HCT116 (cell line): ENCODE data around the gene RPL26. TPM values are rescaled to one million over a fixed set of nuclear protein-coding genes. Genes with fewer than 3 reads are reported as not detected.

ENCODE experiments used
- ATAC-seq: fragments of 200-7000 bp; cut with Tn5 transposase; 2 replicates; pipeline ENCODE4 v1.9.1; 2020; ENCODE audit warnings: mild to moderate bottlenecking, moderate library complexity
- BruUV-seq: library from RNA; stranded (reverse); fragments of 400-500 nt; replicated peaks from 2 replicates; lab custom pipeline; 2021; lab: Mats Ljungman, UMichigan
- CTCF ChIA-PET: fragments of 300-600 bp; sonication (Branson Sonifier 250); formaldehyde crosslinking; loops from one replicate; lab custom pipeline; 2021; ENCODE audit warnings: antibody characterized with exemption; lab: Charles Lee
- POLR2A ChIA-PET: fragments of 300-600, 350-600 bp; sonication (Branson Sonifier 250); formaldehyde crosslinking; loops from one replicate; lab custom pipeline; 2021; ENCODE audit warnings: antibody characterized with exemption; lab: Charles Lee
- RAD21 ChIA-PET, 2 experiments: fragments of 300-600 bp; sonication (Branson Sonifier 250); formaldehyde crosslinking; loops; one replicate each; lab custom pipeline; 2023; ENCODE audit warnings: low total read pairs in 2 of 2; ENCODE audit not compliant: uncharacterized antibody in 2 of 2, unreplicated experiment in 2 of 2, low non-redundant PET in 1 of 2; lab: Charles Lee
- DNase-seq: peaks from one replicate; pipeline ENCODE4 v3.0.0-alpha.2; 2010; ENCODE audit warnings: low read depth, low spot score
- H2AFZ ChIP-seq: fragments of 200-600 bp; shearing (Covaris generic), sonication (generic); 2 replicates; pipeline ENCODE4 v1.6.1; 2017; ENCODE audit warnings: low read depth, mixed run types, mixed read lengths, antibody characterized with exemption, low read length; ENCODE audit not compliant: poor library complexity, severe bottlenecking
- H3K27ac ChIP-seq: 2 replicates; pipeline ENCODE4 v1.5.1; 2012; ENCODE audit warnings: low read depth, low read length
- H3K27me3 ChIP-seq: fragments of 200-600 bp; sonication (generic); 2 replicates; pipeline ENCODE4 v1.6.1; 2016; ENCODE audit warnings: mixed run types, low read length, mixed read lengths; ENCODE audit not compliant: insufficient read depth
- H3K36me3 ChIP-seq, 2 experiments: fragments of 200-500 bp in 1 of 2; fragments of 200-600 bp in 1 of 2; sonication (Bioruptor generic) in 1 of 2; sonication (generic) in 1 of 2; 2 replicates each; pipeline versions ENCODE4 v1.5.1 to v1.6.1; 2014 to 2016; ENCODE audit warnings: low read length in 2 of 2, inconsistent platforms in 1 of 2, mixed read lengths in 1 of 2, mixed run types in 1 of 2; ENCODE audit not compliant: insufficient read depth in 2 of 2, control insufficient read depth in 1 of 2
- H3K4me1 ChIP-seq, 2 experiments: fragments of 200-600 bp in 1 of 2; sonication (generic) in 1 of 2; 2 replicates each; pipeline versions ENCODE4 v1.5.1 to v1.6.1; 2012 to 2017; ENCODE audit warnings: low read length in 2 of 2, inconsistent platforms in 1 of 2, mild to moderate bottlenecking in 1 of 2, mixed read lengths in 1 of 2, mixed run types in 1 of 2, moderate library complexity in 1 of 2; ENCODE audit not compliant: insufficient read depth in 2 of 2, control insufficient read depth in 1 of 2
- H3K4me2 ChIP-seq: fragments of 200-600 bp; sonication (generic); 2 replicates; pipeline ENCODE4 v1.6.1; 2017; ENCODE audit warnings: mixed run types, low read length, mixed read lengths
- H3K4me3 ChIP-seq, 2 experiments: fragments of 200-600 bp in 1 of 2; sonication (generic) in 1 of 2; replicated peaks in 1 of 2; 2 replicates each; pipeline ENCODE4 v1.5.1; 2011 to 2016; ENCODE audit warnings: low read length in 2 of 2, control low read depth in 1 of 2, low read depth in 1 of 2, mild to moderate bottlenecking in 1 of 2, mixed read lengths in 1 of 2, mixed run types in 1 of 2
- H3K79me2 ChIP-seq: fragments of 200-600 bp; sonication (generic); 2 replicates; pipeline ENCODE4 v1.6.1; 2017; ENCODE audit warnings: mild to moderate bottlenecking, mixed run types, low read length, moderate library complexity, mixed read lengths; ENCODE audit not compliant: insufficient read depth
- H3K9ac ChIP-seq: fragments of 200-600 bp; sonication (generic); 2 replicates; pipeline ENCODE4 v1.6.1; 2016; ENCODE audit warnings: low read length, mixed read lengths
- H3K9me2 ChIP-seq: fragments of 200-600 bp; sonication (generic), shearing (Covaris generic); 2 replicates; pipeline ENCODE4 v1.6.1; 2017; ENCODE audit warnings: mixed run types, mild to moderate bottlenecking, moderate library complexity; ENCODE audit not compliant: insufficient read depth
- H3K9me3 ChIP-seq, 2 experiments: fragments of 200-500 bp in 1 of 2; fragments of 200-600 bp in 1 of 2; sonication (Bioruptor generic) in 1 of 2; sonication (generic) in 1 of 2; 2 replicates each; pipeline ENCODE4 v1.6.1; 2014 to 2017; ENCODE audit warnings: low read length in 2 of 2, mixed read lengths in 2 of 2, inconsistent platforms in 1 of 2, low read depth in 1 of 2, mild to moderate bottlenecking in 1 of 2, mixed run types in 1 of 2, moderate library complexity in 1 of 2; ENCODE audit not compliant: control insufficient read depth in 1 of 2, insufficient read depth in 1 of 2
- H4K20me1 ChIP-seq: fragments of 200-600 bp; sonication (generic), shearing (Covaris generic); 2 replicates; pipeline ENCODE4 v1.6.1; 2017; ENCODE audit warnings: mixed run types, mild to moderate bottlenecking, moderate library complexity; ENCODE audit not compliant: insufficient read depth
- POLR2A ChIP-seq: IDR thresholded peaks from 2 replicates; pipeline ENCODE4 v1.7.0; 2011; ENCODE audit warnings: borderline replicate concordance; ENCODE audit not compliant: insufficient read depth, insufficient read length; ENCODE audit errors: extremely low read depth
- SRF ChIP-seq: IDR thresholded peaks from 2 replicates; pipeline ENCODE4 v1.6.1; 2012; ENCODE audit warnings: low read depth
- TCF7L2 ChIP-seq: IDR thresholded peaks from 2 replicates; pipeline ENCODE4 v1.7.0; 2011; ENCODE audit warnings: borderline replicate concordance, inconsistent platforms; ENCODE audit not compliant: insufficient read depth, insufficient read length; ENCODE audit errors: extremely low read depth
- YY1 ChIP-seq: IDR thresholded peaks from 2 replicates; pipeline ENCODE4 v1.6.1; 2011; ENCODE audit warnings: low read length, low read depth, moderate library complexity, mild to moderate bottlenecking; ENCODE audit not compliant: insufficient replicate concordance; ENCODE audit errors: extremely low read depth
- intact Hi-C: fragments of 100-400 bp; cut with micrococcal nuclease; formaldehyde crosslinking; loops from 2 replicates; pipeline ENCODE4 v1.10.0; 2022
- total RNA-seq: library from RNA; stranded (reverse); gene quantifications from one replicate; pipeline ENCODE4 v1.2.1, GENCODE V29; 2021; ENCODE audit not compliant: unreplicated experiment
- TF ChIP-seq, protein P1 (sequence below): IDR thresholded peaks from 2 replicates; pipeline ENCODE4 v1.6.1; 2012; ENCODE audit warnings: low read depth

Gene RPL26
- total RNA-seq, 1 experiment from 2014 or later, result 2,603 TPM

DNA sequence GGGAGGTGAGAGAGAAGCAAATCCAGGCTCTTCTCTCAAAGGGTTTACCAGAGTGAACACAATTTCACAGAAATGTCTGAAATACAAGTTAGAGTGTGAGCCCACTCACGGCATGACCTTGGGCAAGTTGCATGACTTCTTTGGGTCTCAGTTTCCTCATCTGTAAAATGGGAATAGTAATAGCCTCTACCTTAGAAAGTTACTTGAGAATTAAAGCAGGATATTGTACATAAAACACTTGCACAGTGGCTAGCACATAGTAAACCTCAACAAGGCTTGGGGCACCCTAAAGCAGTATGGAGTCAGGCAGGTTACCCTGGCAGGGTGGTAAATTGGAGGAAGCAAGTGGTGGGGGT lies 27.9 kb upstream of the RPL26 start:
- H4K20me1 ChIP-seq, result no peaks in the 10 kb centered on the region
- no peak for ATAC-seq
- intact Hi-C loops, result loop anchor here (2.0 kb wide), 1 partner anchor 336 kb away; no protein-coding TSS in a partner anchor
- CTCF ChIA-PET, result interaction anchor here (1.0 to 2.2 kb wide), 9 partner anchors 10 to 375 kb away, joined by 3 to 27 read pairs (median 9); partner anchors contain the start of genes MYH10 and NDEL1
- RAD21 ChIA-PET, result interaction anchor here (1.0 kb wide), 2 partner anchors 27 to 335 kb away, joined by 3 to 6 read pairs; no protein-coding TSS in a partner anchor
- H3K4me2 ChIP-seq, result 0 out of 2 replicates have a peak overlapping the region, but pooled peaks have one; percentile 49
- no peak overlapping the region for H2AFZ ChIP-seq
- TF ChIP-seq, protein P1, sequence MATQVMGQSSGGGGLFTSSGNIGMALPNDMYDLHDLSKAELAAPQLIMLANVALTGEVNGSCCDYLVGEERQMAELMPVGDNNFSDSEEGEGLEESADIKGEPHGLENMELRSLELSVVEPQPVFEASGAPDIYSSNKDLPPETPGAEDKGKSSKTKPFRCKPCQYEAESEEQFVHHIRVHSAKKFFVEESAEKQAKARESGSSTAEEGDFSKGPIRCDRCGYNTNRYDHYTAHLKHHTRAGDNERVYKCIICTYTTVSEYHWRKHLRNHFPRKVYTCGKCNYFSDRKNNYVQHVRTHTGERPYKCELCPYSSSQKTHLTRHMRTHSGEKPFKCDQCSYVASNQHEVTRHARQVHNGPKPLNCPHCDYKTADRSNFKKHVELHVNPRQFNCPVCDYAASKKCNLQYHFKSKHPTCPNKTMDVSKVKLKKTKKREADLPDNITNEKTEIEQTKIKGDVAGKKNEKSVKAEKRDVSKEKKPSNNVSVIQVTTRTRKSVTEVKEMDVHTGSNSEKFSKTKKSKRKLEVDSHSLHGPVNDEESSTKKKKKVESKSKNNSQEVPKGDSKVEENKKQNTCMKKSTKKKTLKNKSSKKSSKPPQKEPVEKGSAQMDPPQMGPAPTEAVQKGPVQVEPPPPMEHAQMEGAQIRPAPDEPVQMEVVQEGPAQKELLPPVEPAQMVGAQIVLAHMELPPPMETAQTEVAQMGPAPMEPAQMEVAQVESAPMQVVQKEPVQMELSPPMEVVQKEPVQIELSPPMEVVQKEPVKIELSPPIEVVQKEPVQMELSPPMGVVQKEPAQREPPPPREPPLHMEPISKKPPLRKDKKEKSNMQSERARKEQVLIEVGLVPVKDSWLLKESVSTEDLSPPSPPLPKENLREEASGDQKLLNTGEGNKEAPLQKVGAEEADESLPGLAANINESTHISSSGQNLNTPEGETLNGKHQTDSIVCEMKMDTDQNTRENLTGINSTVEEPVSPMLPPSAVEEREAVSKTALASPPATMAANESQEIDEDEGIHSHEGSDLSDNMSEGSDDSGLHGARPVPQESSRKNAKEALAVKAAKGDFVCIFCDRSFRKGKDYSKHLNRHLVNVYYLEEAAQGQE, result no peak
- TF ChIP-seq SRF (no peak), TCF7L2 (no peak), POLR2A (no peak), YY1 (no peak)
- peaks cover 9 to 37% of the 10 kb centered on the region in 2 experiments for H3K4me1 ChIP-seq
- no TSS peak for BruUV-seq
- no peak overlapping the region for H3K27ac ChIP-seq
- H3K9ac ChIP-seq, result no peak overlapping the region
- POLR2A ChIA-PET, result interaction anchor here (1.5 to 3.1 kb wide), 2 partner anchors 24 to 27 kb away, joined by 11 to 14 read pairs; partner anchors contain the start of gene NDEL1
- H3K36me3 ChIP-seq, result no peaks in the 10 kb centered on the region
- no peaks in the 10 kb centered on the region for H3K9me3 ChIP-seq
- no peaks in the 10 kb centered on the region for H3K9me2 ChIP-seq
- H3K27me3 ChIP-seq, result no peaks in the 10 kb centered on the region
- no peak overlapping the region for H3K4me3 ChIP-seq
- DNase-seq, result no peak
- H3K79me2 ChIP-seq, result no peaks in the 10 kb centered on the region
